Measurements from ENCODE around the gene RXRG.

DNA sequence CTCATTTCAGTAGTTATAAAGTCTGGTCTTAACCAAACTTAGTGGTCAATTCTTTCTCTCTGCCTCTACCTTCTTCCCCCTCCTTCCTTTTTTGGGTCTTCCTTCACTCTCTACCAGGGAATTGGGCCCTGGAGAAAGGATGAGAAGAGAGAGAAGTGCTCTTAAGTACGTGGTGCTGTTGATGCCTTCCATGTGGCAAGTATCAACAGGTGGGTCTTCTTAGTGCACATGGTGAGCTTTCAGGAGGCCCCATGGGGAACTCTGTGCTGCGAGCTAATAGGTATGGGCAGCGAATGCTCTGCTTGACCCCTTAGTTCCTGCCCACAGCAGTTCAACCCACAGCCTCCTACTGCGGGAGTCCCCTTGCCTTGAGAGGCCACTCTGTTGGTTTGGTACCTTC is 49.0 kb downstream of the RXRG start:
- TF ChIP-seq GATA3 (IDR thresholded peaks at IDR 0.05; ENCODE audit: low read depth, low read length), result no peak
- TF ChIP-seq GATA2 (IDR thresholded peaks at IDR 0.05; ENCODE audit: low read depth, low read length), result no peak

Data from SH-SY5Y (cell line).